ENCODE measurements around the gene PKP1.

Gene PKP1

GRCh38 chr1:201312298-201312697 lies 29.0 kb downstream of the PKP1 start:
- Histone ChIP-seq H3K4me2 (ENCODE audit: low read length) (no peak overlapping the region), H3K9ac (ENCODE audit: low read length) (no peak overlapping the region), H3K27ac (ENCODE audit: low read depth, low read length, poor library complexity, severe bottlenecking) (no peak overlapping the region), H4K20me1 (ENCODE audit: insufficient read depth, low read length) (no peaks in the 10 kb centered on the region), H2AFZ (ENCODE audit: low read length) (no peak overlapping the region), H3K9me2 (ENCODE audit: low read depth, low read length) (no peaks in the 10 kb centered on the region), H3K79me2 (ENCODE audit: insufficient read depth, low read length) (no peaks in the 10 kb centered on the region), H3K4me3 (ENCODE audit: low read depth, low read length, poor library complexity, severe bottlenecking) (no peak overlapping the region), H3K9me3 (ENCODE audit: low read length) (no peaks in the 10 kb centered on the region), H3K4me1 (ENCODE audit: insufficient read depth, low read length, severe bottlenecking) (no peaks in the 10 kb centered on the region), H3K36me3 (ENCODE audit: insufficient read depth, low read length) (no peaks in the 10 kb centered on the region), H3K27me3 (ENCODE audit: insufficient read depth, low read length) (peaks cover 5% of the 10 kb centered on the region; the same call in 1 of the 2 replicates), H3F3A (ENCODE audit: insufficient read depth, low read length) (no peaks in the 10 kb centered on the region)
- no peak for TF ChIP-seq EZH2 (IDR thresholded peaks at IDR 0.05; ENCODE audit: borderline replicate concordance, low read length)
- TF ChIP-seq, protein P1, sequence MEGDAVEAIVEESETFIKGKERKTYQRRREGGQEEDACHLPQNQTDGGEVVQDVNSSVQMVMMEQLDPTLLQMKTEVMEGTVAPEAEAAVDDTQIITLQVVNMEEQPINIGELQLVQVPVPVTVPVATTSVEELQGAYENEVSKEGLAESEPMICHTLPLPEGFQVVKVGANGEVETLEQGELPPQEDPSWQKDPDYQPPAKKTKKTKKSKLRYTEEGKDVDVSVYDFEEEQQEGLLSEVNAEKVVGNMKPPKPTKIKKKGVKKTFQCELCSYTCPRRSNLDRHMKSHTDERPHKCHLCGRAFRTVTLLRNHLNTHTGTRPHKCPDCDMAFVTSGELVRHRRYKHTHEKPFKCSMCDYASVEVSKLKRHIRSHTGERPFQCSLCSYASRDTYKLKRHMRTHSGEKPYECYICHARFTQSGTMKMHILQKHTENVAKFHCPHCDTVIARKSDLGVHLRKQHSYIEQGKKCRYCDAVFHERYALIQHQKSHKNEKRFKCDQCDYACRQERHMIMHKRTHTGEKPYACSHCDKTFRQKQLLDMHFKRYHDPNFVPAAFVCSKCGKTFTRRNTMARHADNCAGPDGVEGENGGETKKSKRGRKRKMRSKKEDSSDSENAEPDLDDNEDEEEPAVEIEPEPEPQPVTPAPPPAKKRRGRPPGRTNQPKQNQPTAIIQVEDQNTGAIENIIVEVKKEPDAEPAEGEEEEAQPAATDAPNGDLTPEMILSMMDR (IDR thresholded peaks at IDR 0.05; ENCODE audit: low read length), result no peak

DNA sequence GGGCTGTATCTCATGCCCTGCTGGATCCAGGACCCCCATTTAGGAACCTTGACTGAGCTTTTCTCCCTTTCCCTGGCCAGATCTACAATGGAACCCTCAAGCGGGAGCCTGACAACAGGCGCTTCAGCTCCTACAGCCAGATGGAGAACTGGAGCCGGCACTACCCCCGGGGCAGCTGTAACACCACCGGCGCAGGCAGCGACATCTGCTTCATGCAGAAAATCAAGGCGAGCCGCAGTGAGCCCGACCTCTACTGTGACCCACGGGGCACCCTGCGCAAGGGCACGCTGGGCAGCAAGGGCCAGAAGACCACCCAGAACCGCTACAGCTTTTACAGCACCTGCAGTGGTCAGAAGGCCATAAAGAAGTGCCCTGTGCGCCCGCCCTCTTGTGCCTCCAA lies 29.8 kb downstream of the PKP1 start:
- H3K79me2 ChIP-seq (ENCODE audit: insufficient read depth, low read length), result no peaks in the 10 kb centered on the region
- no peak overlapping the region for H2AFZ ChIP-seq (ENCODE audit: low read length)
- no peaks in the 10 kb centered on the region for H4K20me1 ChIP-seq (ENCODE audit: insufficient read depth, low read length)
- no peaks in the 10 kb centered on the region for H3K9me2 ChIP-seq (ENCODE audit: low read depth, low read length)
- H3K4me3 ChIP-seq (ENCODE audit: low read depth, low read length, poor library complexity, severe bottlenecking), result no peak overlapping the region
- TF ChIP-seq, protein P1 (IDR thresholded peaks at IDR 0.05; ENCODE audit: low read length), result no peak
- TF ChIP-seq EZH2 (IDR thresholded peaks at IDR 0.05; ENCODE audit: borderline replicate concordance, low read length), result no peak
- no peak overlapping the region for H3K27ac ChIP-seq (ENCODE audit: low read depth, low read length, poor library complexity, severe bottlenecking)
- no peaks in the 10 kb centered on the region for H3K9me3 ChIP-seq (ENCODE audit: low read length)
- no peak overlapping the region for H3K4me2 ChIP-seq (ENCODE audit: low read length)
- H3F3A ChIP-seq (ENCODE audit: insufficient read depth, low read length), result no peaks in the 10 kb centered on the region
- no peaks in the 10 kb centered on the region for H3K4me1 ChIP-seq (ENCODE audit: insufficient read depth, low read length, severe bottlenecking)
- H3K9ac ChIP-seq (ENCODE audit: low read length), result no peak overlapping the region
- no peaks in the 10 kb centered on the region for H3K36me3 ChIP-seq (ENCODE audit: insufficient read depth, low read length)
- H3K27me3 ChIP-seq (ENCODE audit: insufficient read depth, low read length), result peaks cover 5% of the 10 kb centered on the region; the same call in 1 of the 2 replicates

DNA sequence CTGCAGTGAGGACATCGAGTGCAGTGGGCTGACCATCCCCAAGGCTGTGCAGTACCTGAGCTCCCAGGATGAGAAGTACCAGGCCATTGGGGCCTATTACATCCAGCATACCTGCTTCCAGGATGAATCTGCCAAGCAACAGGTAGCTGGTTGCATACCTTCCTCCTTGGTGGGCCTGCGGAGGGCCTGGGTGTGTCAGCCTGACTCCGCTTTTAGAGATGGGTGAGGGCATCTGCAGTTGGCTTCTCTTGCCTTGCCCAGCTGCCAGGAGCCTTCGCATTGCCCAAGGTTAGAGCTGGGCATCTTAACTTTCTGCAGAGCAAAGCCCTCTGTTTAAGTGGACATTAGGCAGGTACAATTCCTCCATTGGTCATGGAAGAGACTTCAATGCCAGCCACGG lies 33.2 kb downstream of the PKP1 start:
- Histone ChIP-seq H3K36me3 (ENCODE audit: insufficient read depth, low read length) (no peaks in the 10 kb centered on the region), H3K9me2 (ENCODE audit: low read depth, low read length) (no peaks in the 10 kb centered on the region), H3K4me3 (ENCODE audit: low read depth, low read length, poor library complexity, severe bottlenecking) (no peak overlapping the region), H3K79me2 (ENCODE audit: insufficient read depth, low read length) (no peaks in the 10 kb centered on the region), H3K9ac (ENCODE audit: low read length) (no peak overlapping the region), H3K27ac (ENCODE audit: low read depth, low read length, poor library complexity, severe bottlenecking) (no peak overlapping the region), H3F3A (ENCODE audit: insufficient read depth, low read length) (no peaks in the 10 kb centered on the region), H3K27me3 (ENCODE audit: insufficient read depth, low read length) (peaks cover 5% of the 10 kb centered on the region; the same call in 1 of the 2 replicates), H3K9me3 (ENCODE audit: low read length) (no peaks in the 10 kb centered on the region), H3K4me2 (ENCODE audit: low read length) (no peak overlapping the region), H2AFZ (ENCODE audit: low read length) (no peak overlapping the region), H3K4me1 (ENCODE audit: insufficient read depth, low read length, severe bottlenecking) (no peaks in the 10 kb centered on the region), H4K20me1 (ENCODE audit: insufficient read depth, low read length) (no peaks in the 10 kb centered on the region)
- TF ChIP-seq, protein P1 (IDR thresholded peaks at IDR 0.05; ENCODE audit: low read length), result no peak
- no peak for TF ChIP-seq EZH2 (IDR thresholded peaks at IDR 0.05; ENCODE audit: borderline replicate concordance, low read length)
